NB4 (cell line): ENCODE measurements around the gene RPTOR.

Experiments used
- DNase-seq: peaks from one replicate; pipeline ENCODE4 v3.0.0; 2010; ENCODE audit warnings: low read depth
- H3K4me3 ChIP-seq: one replicate; pipeline ENCODE4 v1.5.1; 2011; ENCODE audit warnings: mild to moderate bottlenecking, low read depth, low read length, moderate library complexity
- MYC ChIP-seq: IDR thresholded peaks from 2 replicates; pipeline ENCODE4 v1.6.1; 2011; ENCODE audit warnings: low read depth, low read length
- POLR2A ChIP-seq: IDR thresholded peaks from 2 replicates; pipeline ENCODE4 v1.6.1; 2011; ENCODE audit warnings: mild to moderate bottlenecking; ENCODE audit not compliant: insufficient read length; ENCODE audit errors: extremely low read depth
- TF ChIP-seq, protein P1 (sequence below): IDR thresholded peaks from one replicate; pipeline ENCODE4 v1.5.1; 2012; ENCODE audit warnings: low read depth, low read length
- TF ChIP-seq, protein P2 (sequence below): IDR thresholded peaks from 2 replicates; pipeline ENCODE4 v1.6.1; 2011; ENCODE audit warnings: low read depth, low read length

The RPTOR gene

DNA sequence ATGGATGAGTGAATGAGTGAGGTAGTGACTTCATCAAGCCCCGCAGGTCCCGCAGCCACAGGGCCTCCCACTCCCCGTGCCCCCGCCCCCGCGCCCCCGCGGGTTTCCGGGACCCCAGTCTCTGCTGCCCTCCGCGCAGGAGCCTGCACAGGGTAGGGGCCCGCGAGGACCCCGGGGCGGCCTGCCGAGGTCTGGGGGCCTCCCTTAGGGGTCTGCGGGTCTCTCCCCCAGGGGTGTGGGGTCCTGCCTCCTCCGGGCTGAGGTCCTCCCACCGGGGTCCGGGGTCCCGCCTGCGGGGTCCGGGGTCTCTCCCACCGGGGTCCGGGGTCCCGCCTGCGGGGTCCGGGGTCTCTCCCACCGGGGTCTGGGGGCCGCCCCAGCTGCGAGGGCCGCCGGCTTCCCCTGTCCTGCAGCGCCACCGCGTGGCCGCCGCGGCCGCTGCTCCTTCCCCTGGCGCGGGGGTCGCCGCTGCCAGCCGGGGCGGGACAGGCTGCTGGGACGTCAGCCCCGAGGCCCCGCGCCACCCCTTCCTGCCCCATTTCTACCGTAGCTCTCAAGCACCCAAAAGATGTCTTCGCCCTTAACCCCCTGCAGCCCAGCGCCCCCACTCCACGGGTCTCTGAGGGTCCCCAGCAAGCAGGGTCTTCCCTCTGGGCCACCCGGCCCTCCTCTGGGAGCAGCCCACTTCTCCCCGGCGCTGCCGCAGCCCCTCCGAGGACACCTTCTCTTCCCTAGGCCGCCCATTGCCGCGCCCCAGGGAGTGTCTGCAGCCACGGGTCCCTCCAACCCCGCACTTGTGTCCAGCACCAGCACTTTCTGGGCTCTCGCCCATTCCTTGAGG is 436.6 kb downstream of the RPTOR start:
- TF ChIP-seq POLR2A, result no peak
- TF ChIP-seq, protein P1, sequence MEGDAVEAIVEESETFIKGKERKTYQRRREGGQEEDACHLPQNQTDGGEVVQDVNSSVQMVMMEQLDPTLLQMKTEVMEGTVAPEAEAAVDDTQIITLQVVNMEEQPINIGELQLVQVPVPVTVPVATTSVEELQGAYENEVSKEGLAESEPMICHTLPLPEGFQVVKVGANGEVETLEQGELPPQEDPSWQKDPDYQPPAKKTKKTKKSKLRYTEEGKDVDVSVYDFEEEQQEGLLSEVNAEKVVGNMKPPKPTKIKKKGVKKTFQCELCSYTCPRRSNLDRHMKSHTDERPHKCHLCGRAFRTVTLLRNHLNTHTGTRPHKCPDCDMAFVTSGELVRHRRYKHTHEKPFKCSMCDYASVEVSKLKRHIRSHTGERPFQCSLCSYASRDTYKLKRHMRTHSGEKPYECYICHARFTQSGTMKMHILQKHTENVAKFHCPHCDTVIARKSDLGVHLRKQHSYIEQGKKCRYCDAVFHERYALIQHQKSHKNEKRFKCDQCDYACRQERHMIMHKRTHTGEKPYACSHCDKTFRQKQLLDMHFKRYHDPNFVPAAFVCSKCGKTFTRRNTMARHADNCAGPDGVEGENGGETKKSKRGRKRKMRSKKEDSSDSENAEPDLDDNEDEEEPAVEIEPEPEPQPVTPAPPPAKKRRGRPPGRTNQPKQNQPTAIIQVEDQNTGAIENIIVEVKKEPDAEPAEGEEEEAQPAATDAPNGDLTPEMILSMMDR, result peak; percentile 36
- no peak for DNase-seq
- no peak overlapping the region for H3K4me3 ChIP-seq

DNA sequence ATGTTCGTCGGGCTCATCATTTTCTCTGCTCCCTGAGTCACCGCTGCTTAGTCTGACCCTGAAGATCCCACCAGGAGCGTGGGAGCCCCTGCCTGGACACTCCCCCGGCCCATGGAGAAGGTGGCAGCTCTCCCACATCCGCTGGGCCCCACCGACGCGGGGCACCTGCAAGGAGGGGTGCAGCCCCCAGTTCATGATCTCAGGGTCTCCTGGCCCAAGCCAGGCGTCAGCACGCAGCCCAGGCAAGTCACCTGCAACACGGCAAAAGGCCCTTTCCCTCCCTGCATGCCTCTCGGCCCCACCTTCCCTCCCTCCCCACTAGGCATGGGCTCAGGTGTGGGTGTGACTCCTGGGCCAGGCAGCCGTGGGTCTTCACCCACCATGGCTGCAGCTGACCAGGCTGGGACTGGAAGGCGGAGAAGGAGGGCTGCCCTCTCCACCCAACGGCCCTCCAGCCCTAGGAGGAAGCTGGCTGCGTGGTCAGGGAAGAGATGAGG is 437.3 kb downstream of the RPTOR start:
- no peak for DNase-seq
- no peak overlapping the region for H3K4me3 ChIP-seq
- TF ChIP-seq, protein P1, result no peak
- TF ChIP-seq, protein P2, sequence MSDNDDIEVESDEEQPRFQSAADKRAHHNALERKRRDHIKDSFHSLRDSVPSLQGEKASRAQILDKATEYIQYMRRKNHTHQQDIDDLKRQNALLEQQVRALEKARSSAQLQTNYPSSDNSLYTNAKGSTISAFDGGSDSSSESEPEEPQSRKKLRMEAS, result no peak
- no peak for TF ChIP-seq MYC
- no peak for TF ChIP-seq POLR2A

DNA sequence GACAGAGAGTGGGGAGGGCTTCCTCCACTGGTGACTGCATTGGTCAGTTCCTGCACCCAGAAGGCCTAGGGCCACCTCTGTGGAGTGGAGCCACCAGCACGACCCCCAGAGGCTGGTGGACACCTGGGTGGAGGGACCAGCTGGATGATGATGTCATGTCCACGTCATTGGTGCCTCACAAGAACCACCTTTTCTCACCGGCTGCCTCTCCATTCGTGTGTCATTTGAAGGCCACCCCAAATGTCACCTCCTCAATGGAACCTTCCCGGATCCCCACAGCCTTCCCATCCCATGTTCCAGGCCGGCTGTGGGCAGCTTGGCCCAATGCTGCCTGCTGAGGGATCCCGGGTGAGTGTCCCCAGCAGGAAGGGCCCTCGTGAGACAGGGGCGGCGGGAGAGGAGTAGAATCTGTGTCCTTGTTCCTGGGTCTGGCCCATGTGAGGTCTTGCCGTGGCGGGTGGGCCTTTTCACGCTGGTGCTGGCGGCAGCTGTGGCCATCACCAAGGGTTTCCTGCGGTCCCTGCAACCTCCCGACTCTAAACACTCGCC is 437.9 kb downstream of the RPTOR start:
- H3K4me3 ChIP-seq, result no peak overlapping the region
- no peak for DNase-seq
- TF ChIP-seq, protein P1, result no peak
- TF ChIP-seq, protein P2, result no peak
- TF ChIP-seq POLR2A, result no peak
- no peak for TF ChIP-seq MYC

DNA sequence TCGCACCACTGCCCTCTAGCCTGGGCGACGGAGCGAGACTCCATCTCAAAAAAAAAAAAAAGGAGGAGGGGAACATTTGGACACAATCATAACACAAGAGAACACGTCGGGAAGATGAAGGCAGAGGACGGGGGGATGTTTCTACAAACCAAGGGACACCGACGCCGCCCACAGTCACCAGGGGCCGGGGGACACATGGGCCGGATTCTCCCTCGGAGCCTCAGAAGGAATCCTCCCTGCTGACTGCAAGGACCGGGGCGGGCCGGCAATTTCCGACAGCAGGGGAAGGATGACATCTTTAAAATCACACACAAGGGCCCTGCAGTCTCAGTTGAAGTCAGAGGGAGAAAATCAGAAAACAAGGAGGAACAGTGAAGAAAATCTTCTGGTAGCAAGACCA is 438.9 kb downstream of the RPTOR start:
- TF ChIP-seq POLR2A (no peak), MYC (no peak)
- TF ChIP-seq, protein P2, result no peak
- H3K4me3 ChIP-seq, result no peak overlapping the region
- no peak for DNase-seq

DNA sequence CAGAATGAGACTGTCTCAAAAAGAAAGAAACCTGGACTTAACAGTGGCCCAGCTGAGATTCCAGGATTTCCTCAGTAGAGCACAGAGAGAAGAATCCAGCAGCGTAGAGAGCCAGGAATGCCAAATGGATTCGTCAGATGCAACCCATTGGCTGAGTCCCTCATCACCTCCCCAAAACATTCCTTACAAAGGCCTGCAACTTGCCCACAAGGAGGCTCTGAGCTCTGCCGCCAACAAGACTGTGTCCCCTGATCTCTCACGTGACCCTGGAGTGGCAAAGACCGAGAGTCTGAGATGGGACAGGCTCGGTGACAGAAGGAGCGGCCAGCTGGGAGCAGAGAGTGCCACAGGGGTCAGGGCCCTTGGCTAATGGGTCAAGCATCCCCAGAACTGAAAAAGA is 440.1 kb downstream of the RPTOR start:
- no peak for DNase-seq
- TF ChIP-seq POLR2A (no peak), MYC (no peak)
- TF ChIP-seq, protein P1, result no peak
- TF ChIP-seq, protein P2, result no peak
- no peak overlapping the region for H3K4me3 ChIP-seq

DNA sequence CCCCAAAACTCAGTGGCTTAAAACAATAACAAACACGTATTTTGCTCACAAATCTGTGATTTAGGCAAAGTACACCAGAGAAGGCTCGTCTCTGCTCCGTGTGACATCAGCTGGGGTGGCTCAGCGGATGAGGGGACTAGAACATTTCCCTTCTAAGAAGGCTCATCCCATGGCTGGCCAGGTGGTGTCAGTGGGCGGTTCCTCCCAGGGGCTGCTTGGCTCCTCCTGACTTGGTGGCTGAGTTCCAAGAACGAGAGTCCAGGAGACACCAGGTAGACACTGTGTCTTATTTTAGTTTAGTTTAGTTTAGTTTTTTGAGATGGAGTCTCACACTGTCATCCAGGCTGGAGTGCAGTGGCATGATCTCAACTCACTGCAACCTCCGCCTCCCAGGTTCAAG is 441.4 kb downstream of the RPTOR start:
- no peak overlapping the region for H3K4me3 ChIP-seq
- TF ChIP-seq POLR2A (no peak), MYC (no peak)
- TF ChIP-seq, protein P1, result no peak
- TF ChIP-seq, protein P2, result no peak
- DNase-seq, result no peak
